Activated CD8-positive, alpha-beta memory T cell treated with anti-CD3 and anti-CD28 coated beads for 1 hour (primary cell): Measurements from ENCODE around the gene RRP15.
"Not testable (repeated sequence)": the region's sequence is repeated elsewhere in the genome, so short reads cannot be mapped to it uniquely, and the experiment has no call there.

Source experiments
- DNase-seq, 2 donors: peaks; one replicate each; pipeline ENCODE4 v3.0.0-alpha.2; 2020; ENCODE audit warnings: low read depth in 1 of 2; ENCODE audit errors: extremely low read depth in 1 of 2

RRP15 gene

DNA sequence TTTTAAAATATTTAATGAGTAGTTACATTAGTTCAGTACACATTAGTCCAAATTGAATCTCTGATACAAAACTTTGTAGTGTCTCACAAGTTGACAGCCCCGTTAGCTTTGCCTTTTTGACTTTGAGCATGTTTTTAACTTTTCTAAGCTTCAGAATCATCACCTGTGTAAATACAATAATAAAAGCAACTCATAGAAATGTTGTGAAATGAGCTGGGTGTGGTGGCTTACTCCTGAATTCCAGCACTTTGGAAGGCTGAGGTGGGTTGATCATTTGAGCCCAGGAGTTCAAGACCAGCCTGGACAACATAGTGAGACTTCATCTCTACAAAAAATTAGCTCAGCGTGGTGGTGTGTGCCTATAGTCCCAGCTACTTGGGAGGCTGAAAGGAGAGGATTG is 11.1 kb downstream of the RRP15 start:
- no peak for DNase-seq

GRCh38 chr1:218297461-218297860 is 12.4 kb downstream of the RRP15 start:
- no peak for DNase-seq

DNA sequence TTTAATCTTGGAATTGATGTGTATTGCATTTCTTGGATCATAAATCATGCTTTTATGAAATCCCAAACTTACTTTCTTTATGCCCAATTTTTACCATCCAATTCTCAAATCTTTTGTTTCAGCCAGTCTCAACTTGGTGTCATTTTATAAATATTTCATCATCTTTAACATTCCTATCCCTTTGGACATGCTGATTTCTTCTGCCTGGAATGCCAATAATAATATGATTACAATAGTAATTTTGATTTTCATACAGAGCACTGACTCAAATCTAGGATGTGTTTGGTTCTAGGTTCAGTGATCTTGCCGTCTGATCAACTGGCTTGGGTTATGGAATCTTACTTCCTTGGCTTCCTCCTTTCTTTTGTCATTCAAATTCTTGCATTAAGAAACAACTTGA is 12.8 kb downstream of the RRP15 start:
- no peak for DNase-seq

GRCh38 chr1:218298398-218298797 is 13.3 kb downstream of the RRP15 start:
- DNase-seq: no peak

DNA sequence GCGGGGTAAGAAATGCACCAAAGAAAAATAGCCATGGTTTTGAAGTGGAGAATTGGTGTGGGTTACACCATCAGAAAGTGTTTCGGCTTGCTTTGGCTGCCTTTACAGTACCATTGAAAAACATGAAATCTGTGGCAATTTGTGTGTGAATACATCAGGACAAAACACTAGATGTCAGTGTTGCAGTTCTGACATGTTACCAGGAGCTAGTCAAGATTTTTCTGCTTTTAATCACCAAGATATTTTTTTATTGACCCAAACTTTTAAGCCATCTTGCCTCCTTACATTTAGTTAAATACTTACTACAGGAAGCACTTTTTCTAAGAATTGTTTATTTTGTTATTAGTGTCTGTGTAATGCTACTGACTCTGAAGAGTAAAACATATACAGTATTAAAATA is 14.3 kb downstream of the RRP15 start:
- no peak for DNase-seq

GRCh38 chr1:218301217-218301616 is 16.1 kb downstream of the RRP15 start:
- DNase-seq: no peak

GRCh38 chr1:218302155-218302554 is 17.1 kb downstream of the RRP15 start:
- DNase-seq: no peak

DNA sequence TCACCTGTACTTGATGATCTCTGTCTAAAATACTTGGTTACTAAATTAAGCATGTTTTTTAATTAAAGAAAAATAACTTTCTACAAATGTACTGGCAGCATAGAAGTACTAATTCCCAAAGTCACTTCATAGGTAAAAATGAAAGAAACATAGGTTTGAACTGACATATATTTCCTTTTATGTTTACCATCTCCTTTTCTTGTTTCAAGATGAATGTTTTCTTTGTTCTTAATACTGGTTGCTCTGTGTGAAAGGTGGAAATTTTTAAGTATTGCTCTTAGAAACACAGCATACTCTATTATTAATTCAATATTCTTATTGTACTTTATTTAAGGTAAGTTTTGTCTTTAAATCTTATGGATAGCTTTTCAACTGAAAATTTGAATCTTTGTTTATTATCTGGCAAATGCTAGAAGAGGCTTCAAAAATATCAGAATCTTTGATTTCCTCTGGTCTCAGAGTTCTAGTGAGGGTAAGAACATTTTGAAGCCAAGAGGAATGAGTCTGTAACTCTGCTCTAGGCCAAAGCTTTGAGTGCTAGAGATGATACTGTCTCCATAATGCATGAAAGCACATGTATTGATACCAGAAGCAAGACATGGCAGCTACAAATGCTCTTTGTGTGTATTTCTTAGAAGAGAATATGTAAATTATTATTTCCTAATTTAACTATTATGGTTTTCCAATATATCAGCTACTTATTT is 18.2 kb downstream of the RRP15 start:
- DNase-seq: no peak

DNA sequence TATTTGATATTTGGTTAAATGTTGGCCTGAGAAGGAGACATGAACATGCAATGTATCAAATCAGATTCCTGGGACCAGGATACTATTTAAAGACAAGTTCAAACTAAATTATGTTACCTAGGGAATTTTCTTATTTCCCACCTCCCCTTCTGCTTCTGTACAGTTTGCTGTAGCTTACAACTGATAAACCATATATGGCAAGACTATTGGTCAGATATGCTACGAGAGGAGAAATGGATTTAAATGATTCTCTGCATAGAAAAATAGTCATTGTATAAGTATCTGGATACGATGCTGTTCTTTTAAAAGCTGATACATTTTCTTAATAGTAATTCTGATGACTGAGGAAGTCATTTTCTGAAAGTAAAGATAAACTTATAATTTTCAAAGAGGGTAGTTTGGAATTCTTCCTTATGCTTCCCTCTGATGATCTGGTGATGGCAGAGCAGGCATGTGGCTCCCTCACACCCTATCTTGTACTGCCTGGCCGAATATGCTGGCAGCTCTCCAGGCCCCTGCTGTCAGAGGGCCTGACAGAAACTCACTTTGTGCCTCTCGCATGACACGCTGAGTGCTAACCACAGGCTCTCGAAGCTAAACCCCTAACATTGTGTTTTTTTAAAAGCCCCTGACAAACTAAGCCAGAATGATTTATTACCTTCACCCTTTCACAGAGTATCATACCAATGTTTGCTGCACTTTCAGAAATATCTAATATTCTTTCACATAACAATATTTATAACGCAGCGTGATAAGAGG is 19.4 kb downstream of the RRP15 start:
- DNase-seq: no peak

- no peak for DNase-seq
Observed at GRCh38 chr1:218305472-218306064, 20.5 kb downstream of the RRP15 start.

DNA sequence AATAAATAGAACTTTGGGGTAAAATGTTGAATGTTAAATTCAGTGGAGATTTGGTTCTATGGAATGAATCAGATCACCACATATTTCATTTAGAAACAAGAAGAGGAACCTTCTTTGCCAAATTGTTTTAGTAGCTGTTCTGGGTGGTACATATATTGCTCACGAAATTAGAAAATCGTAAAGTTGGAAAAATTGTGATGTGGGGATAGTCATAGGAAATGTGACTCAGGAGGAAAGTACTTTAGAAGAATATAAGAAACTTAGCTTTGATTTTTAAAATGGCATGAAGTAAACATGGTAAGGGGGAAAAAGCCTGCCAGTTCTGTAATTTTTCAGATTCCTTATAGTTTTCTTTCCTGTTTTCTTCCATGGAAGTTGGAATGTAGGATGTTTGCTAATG is 27.4 kb downstream of the RRP15 start:
- DNase-seq: no peak

DNA sequence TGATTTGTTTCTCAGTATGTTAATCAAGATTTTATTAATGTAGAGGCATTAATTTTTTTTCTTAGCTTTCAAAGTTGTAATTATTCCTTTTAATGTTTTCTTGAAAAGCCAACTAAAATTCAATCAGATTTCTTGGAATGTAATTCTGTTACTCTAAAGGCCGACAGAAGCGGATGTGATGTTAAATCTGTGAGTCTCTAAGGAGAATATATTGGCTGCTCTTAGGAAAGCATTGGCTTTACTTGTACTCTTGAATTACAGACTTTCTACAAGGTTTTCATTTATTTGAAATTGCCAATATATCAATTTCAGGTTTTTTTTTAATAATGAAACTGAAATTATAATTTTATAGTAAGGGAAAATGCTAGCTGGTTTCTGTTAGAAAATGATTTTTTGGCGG is 29.2 kb downstream of the RRP15 start:
- no peak for DNase-seq

- DNase-seq: no peak
Observed at GRCh38 chr1:218315638-218316037, 30.5 kb downstream of the RRP15 start.

GRCh38 chr1:218317061-218317460 is 32.0 kb downstream of the RRP15 start:
- DNase-seq: no peak

DNA sequence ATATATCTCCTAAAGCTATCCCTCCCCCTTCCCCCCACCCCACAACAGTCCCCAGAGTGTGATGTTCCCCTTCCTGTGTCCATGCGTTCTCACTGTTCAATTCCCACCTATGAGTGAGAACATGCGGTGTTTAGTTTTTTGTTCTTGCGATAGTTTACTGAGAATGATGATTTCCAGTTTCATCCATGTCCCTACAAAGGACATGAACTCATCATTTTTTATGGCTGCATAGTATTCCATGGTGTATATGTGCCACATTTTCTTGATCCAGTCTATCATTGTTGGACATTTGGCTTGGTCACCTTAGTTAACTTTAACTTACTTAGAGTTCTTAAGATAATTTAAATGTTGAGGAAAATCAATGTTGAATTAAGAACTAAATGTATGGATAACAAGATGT is 35.1 kb downstream of the RRP15 start:
- not testable (repeated sequence) for DNase-seq

GRCh38 chr1:218322762-218323161 is 37.7 kb downstream of the RRP15 start:
- DNase-seq: no peak

- DNase-seq: no peak
Observed at GRCh38 chr1:218323568-218324225, 38.6 kb downstream of the RRP15 start.

GRCh38 chr1:218324226-218324580 is 39.1 kb downstream of the RRP15 start:
- no peak for DNase-seq

GRCh38 chr1:218328769-218329168 is 43.7 kb downstream of the RRP15 start:
- no peak for DNase-seq

DNA sequence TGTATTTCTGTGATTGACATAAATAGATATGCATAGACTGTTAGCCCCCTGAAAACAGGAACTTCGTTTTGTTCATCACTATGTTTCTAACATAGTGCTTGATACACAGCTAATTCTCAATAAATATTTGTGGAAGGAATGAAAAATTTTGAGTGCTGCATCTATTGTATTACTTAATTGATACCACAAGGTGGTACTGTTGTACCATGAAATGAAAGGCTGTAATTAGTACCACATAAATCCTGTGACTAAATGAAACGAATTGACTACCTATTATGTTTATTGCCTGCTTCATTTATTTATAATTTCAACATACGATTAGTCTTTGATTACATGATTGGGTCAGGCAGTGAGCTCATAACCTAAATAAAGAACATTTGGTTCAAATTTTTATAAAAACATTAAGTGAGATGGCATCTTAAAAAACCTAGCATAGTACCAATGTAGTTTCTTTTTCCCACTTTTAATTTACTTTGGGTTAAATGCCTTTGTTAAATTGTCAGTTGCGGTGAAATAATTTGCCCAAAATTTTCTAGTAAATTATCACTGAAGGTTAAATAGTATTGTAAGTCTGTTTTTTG is 45.0 kb downstream of the RRP15 start:
- no peak for DNase-seq

- DNase-seq: no peak
Observed at GRCh38 chr1:218332416-218332815, 47.3 kb downstream of the RRP15 start.
